Glutamatergic neuron (in vitro differentiated cells): ENCODE measurements around the gene PCDH9. TPM values are rescaled to one million over a fixed set of nuclear protein-coding genes. Genes with fewer than 3 reads are reported as not detected.

Experiments
- DNase-seq: peaks from one replicate; pipeline ENCODE4 v3.0.0; 2022
- H3K27ac Mint-ChIP-seq: one replicate; pipeline ENCODE4 v1.8.0; 2020; ENCODE audit warnings: mild to moderate bottlenecking, mixed read lengths, inconsistent platforms; ENCODE audit not compliant: unreplicated experiment
- H3K27me3 Mint-ChIP-seq: one replicate; pipeline ENCODE4 v1.8.0; 2020; ENCODE audit warnings: mild to moderate bottlenecking, moderate library complexity, mixed read lengths, inconsistent platforms; ENCODE audit not compliant: unreplicated experiment
- H3K36me3 Mint-ChIP-seq: one replicate; pipeline ENCODE4 v1.8.0; 2020; ENCODE audit warnings: mild to moderate bottlenecking, mixed read lengths, inconsistent platforms; ENCODE audit not compliant: unreplicated experiment
- H3K4me1 Mint-ChIP-seq: one replicate; pipeline ENCODE4 v1.8.0; 2020; ENCODE audit warnings: mild to moderate bottlenecking, low read depth, mixed read lengths, inconsistent platforms; ENCODE audit not compliant: unreplicated experiment
- H3K4me3 Mint-ChIP-seq: one replicate; pipeline ENCODE4 v1.8.0; 2020; ENCODE audit warnings: mild to moderate bottlenecking, mixed read lengths, inconsistent platforms; ENCODE audit not compliant: unreplicated experiment
- H3K9me3 Mint-ChIP-seq: one replicate; pipeline ENCODE4 v1.8.0; 2020; ENCODE audit warnings: mild to moderate bottlenecking, moderate library complexity, mixed read lengths, inconsistent platforms; ENCODE audit not compliant: unreplicated experiment
- total RNA-seq: library from RNA; stranded (reverse); fragmentation: NEBNext Ultra II Directional; extraction: Animal tissue kit (Norgen Biotek cat#: 25700); gene quantifications from one replicate; pipeline ENCODE4 v1.2.1, GENCODE V29; 2021; ENCODE audit not compliant: unreplicated experiment
- TF ChIP-seq, protein P1 (sequence below): fragments of 200-600 bp; sonication (generic); IDR thresholded peaks from one replicate; pipeline ENCODE4 v1.5.0; 2021; ENCODE audit not compliant: partially characterized antibody, unreplicated experiment

PCDH9 gene
- total RNA-seq, 1 donor from 2014 or later = 43.3 TPM

DNA sequence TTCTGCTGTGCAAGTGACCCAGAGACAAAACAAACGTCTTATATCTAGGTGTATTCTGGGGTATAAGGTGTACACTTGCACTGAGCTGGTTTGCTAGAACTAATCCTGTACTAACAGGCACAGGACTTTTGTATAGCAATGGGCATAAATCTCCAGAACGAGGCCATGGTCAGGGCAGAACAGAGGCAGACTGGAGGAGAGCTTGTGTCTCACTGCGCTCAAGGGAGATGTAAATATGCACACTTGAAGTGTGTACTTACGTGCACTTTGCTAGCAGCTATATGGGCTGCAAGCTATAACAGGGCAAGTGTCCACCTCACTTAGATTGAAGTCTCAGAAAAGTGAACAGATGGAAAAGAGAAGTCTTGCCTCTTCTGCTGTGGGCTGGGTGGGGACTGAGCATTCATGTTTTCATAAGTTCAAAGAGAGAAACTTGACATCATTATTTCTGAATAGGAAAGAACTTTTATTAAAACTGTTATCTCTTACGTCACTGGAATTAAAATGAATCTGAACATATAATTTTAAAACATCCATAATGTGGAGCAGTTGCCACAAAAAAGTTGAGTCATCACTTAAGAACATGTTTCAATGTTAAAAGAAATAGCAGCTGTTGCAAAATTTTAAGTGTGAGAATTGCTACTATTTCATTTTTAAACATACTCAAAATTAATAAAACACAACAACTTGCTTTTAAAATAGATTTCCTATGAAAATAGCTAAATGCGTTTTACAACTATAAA, 888.3 kb downstream of the PCDH9 start:
- no peak overlapping the region for H3K27ac Mint-ChIP-seq
- no peaks in the 10 kb centered on the region for H3K9me3 Mint-ChIP-seq
- TF ChIP-seq, protein P1, sequence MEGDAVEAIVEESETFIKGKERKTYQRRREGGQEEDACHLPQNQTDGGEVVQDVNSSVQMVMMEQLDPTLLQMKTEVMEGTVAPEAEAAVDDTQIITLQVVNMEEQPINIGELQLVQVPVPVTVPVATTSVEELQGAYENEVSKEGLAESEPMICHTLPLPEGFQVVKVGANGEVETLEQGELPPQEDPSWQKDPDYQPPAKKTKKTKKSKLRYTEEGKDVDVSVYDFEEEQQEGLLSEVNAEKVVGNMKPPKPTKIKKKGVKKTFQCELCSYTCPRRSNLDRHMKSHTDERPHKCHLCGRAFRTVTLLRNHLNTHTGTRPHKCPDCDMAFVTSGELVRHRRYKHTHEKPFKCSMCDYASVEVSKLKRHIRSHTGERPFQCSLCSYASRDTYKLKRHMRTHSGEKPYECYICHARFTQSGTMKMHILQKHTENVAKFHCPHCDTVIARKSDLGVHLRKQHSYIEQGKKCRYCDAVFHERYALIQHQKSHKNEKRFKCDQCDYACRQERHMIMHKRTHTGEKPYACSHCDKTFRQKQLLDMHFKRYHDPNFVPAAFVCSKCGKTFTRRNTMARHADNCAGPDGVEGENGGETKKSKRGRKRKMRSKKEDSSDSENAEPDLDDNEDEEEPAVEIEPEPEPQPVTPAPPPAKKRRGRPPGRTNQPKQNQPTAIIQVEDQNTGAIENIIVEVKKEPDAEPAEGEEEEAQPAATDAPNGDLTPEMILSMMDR = no peak
- no peak overlapping the region for H3K4me3 Mint-ChIP-seq
- peaks cover 18% of the 10 kb centered on the region for H3K4me1 Mint-ChIP-seq
- DNase-seq = no peak
- H3K27me3 Mint-ChIP-seq = no peaks in the 10 kb centered on the region
- H3K36me3 Mint-ChIP-seq = no peaks in the 10 kb centered on the region

GRCh38 chr13:66339214-66339613, 890.9 kb downstream of the PCDH9 start:
- H3K27ac Mint-ChIP-seq = no peak overlapping the region
- TF ChIP-seq, protein P1 = no peak
- peaks cover 10% of the 10 kb centered on the region for H3K4me1 Mint-ChIP-seq
- no peak overlapping the region for H3K4me3 Mint-ChIP-seq
- no peaks in the 10 kb centered on the region for H3K36me3 Mint-ChIP-seq
- no peaks in the 10 kb centered on the region for H3K27me3 Mint-ChIP-seq
- H3K9me3 Mint-ChIP-seq = no peaks in the 10 kb centered on the region
- no peak for DNase-seq

DNA sequence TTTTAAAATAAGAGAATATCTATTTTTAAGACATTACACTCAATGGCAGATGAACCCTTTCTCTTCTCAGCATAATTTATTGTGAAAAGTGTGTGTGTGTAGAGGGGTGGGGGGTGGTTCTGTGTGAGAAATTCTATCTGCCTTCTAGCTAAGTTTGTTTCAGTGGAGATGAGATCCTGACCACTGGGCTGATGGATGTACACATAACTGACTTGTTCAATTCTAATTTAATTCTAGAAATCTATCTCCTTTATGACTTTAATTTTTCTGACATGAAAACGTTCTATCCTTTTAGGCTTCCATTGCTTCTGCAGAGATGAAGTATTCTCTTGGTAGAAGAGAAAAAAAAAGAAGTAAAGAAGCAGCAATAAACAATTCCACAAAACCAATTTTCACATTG, 891.6 kb downstream of the PCDH9 start:
- TF ChIP-seq, protein P1 = no peak
- H3K27ac Mint-ChIP-seq = no peak overlapping the region
- H3K4me1 Mint-ChIP-seq = peaks cover 10% of the 10 kb centered on the region
- H3K27me3 Mint-ChIP-seq = no peaks in the 10 kb centered on the region
- no peaks in the 10 kb centered on the region for H3K36me3 Mint-ChIP-seq
- H3K9me3 Mint-ChIP-seq = no peaks in the 10 kb centered on the region
- DNase-seq = no peak
- no peak overlapping the region for H3K4me3 Mint-ChIP-seq

DNA sequence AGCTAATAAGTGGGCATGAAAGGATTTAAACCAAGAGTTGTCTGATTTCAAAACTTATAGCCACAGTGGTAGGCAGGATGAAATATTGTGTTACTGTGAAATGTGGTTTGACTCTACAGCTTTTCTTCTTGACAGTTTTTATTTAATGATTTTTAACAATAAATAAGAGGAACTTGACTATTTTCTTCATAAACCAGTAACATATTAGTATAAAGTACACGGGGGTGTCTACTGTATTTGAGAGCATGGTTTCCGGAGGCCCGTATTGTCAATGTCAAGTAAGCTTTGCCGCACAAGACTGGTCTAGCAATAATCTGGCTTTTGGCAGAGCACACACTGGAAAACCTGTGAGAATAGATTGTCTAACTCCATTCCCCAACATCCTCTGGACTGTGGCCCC, 894.5 kb downstream of the PCDH9 start:
- TF ChIP-seq, protein P1 = no peak
- no peaks in the 10 kb centered on the region for H3K36me3 Mint-ChIP-seq
- peaks cover 5% of the 10 kb centered on the region for H3K4me1 Mint-ChIP-seq
- no peak for DNase-seq
- H3K27ac Mint-ChIP-seq = no peak overlapping the region
- H3K4me3 Mint-ChIP-seq = no peak overlapping the region
- H3K9me3 Mint-ChIP-seq = no peaks in the 10 kb centered on the region
- H3K27me3 Mint-ChIP-seq = no peaks in the 10 kb centered on the region

- TF ChIP-seq, protein P1 = no peak
- H3K4me3 Mint-ChIP-seq = no peak overlapping the region
- DNase-seq = no peak
- H3K27me3 Mint-ChIP-seq = no peaks in the 10 kb centered on the region
- H3K4me1 Mint-ChIP-seq = peaks cover 15% of the 10 kb centered on the region
- no peaks in the 10 kb centered on the region for H3K9me3 Mint-ChIP-seq
- H3K36me3 Mint-ChIP-seq = no peaks in the 10 kb centered on the region
- no peak overlapping the region for H3K27ac Mint-ChIP-seq
Measured at GRCh38 chr13:66329988-66330451, 900.1 kb downstream of the PCDH9 start.
